Measurements from ENCODE around the gene DNAAF5. TPM values are rescaled to one million over a fixed set of nuclear protein-coding genes. Genes with fewer than 3 reads are reported as not detected.
A peak's percentile ranks its signal among the peaks of the same experiment; 100 is the strongest.

The DNAAF5 gene
- total and polyA plus RNA-seq, 9 donors: 14.3 to 28.4 (median 26.2) TPM

DNA sequence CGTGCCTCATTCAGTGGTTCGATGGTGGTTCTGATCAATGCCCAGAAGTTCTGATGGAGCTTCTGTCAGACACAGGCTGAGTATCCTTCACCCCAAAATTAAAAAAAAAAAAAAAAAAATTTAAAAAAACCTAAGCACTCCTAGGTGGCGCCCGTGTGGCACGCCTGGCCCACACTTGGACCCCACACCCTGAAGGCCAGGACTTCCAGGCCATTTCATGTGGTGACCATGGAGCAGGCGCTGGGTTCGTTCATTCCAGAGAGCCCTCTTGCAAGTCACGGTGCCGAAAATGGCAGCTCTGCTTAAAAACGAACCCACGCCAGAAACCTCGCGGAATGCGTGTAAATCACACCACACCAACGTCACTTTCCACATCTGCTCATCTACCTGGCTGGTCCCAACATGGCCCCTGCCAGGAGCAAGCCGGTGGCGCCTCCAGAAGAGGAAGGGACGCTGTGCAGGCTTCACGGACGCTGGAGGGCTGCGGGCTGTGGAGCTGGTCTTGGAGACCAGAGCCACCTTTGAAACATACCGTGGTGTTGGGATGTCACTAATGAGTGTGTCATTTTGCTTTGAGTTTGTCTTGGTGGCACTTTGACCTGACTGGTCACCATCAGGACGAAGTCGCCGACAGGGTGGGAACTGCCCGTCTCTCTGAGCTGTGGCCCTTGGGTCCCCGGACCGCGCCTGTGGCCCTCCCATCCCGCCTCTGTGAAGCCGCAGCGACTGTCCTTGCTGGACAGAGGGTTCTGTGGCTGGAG lies 46.5 kb downstream of the DNAAF5 start:
- Histone ChIP-seq H3K9me3 (replicated peaks; ENCODE audit: control insufficient read depth, low read depth, low read length) (no peaks in the 10 kb centered on the region), H3K4me3 (ENCODE audit: low read length) (no peak overlapping the region), H3K4me1 (ENCODE audit: control insufficient read depth, insufficient read depth, low read length) (peaks cover 54% of the 10 kb centered on the region), H3K27me3 (ENCODE audit: control insufficient read depth, insufficient read depth, low read length) (no peaks in the 10 kb centered on the region), H3K36me3 (ENCODE audit: control insufficient read depth, insufficient read depth, low read length) (peaks cover 44% of the 10 kb centered on the region), H3K27ac (ENCODE audit: low read length) (no peak overlapping the region)
- 93% methylated on average over 32 of the region's 32 CpGs for WGBS (ENCODE audit: insufficient coverage)
- no peak for DNase-seq

DNA sequence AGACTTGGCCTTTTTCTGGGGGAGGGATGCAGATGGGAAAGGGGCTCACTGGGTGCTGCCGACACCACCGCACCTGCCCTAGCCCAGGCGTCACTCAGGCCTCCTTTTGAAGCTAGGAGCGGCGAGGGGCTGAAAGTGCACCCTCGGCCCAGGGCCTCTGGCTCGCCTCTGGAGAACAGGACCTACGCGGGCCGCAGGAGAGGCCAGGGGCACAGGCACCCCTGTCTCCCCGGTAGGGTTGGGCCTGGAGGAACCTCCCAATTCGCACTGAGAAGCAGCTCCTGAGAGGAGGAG lies 47.1 kb downstream of the DNAAF5 start:
- Histone ChIP-seq H3K36me3 (ENCODE audit: control insufficient read depth, insufficient read depth, low read length) (peaks cover 46% of the 10 kb centered on the region), H3K4me1 (ENCODE audit: control insufficient read depth, insufficient read depth, low read length) (peaks cover 54% of the 10 kb centered on the region), H3K9me3 (replicated peaks; ENCODE audit: control insufficient read depth, low read depth, low read length) (no peaks in the 10 kb centered on the region), H3K27ac (ENCODE audit: low read length) (no peak overlapping the region), H3K4me3 (ENCODE audit: low read length) (no peak overlapping the region), H3K27me3 (ENCODE audit: control insufficient read depth, insufficient read depth, low read length) (no peaks in the 10 kb centered on the region)
- 97% methylated on average over 12 of the region's 12 CpGs for WGBS (ENCODE audit: insufficient coverage)
- DNase-seq: no peak

DNA sequence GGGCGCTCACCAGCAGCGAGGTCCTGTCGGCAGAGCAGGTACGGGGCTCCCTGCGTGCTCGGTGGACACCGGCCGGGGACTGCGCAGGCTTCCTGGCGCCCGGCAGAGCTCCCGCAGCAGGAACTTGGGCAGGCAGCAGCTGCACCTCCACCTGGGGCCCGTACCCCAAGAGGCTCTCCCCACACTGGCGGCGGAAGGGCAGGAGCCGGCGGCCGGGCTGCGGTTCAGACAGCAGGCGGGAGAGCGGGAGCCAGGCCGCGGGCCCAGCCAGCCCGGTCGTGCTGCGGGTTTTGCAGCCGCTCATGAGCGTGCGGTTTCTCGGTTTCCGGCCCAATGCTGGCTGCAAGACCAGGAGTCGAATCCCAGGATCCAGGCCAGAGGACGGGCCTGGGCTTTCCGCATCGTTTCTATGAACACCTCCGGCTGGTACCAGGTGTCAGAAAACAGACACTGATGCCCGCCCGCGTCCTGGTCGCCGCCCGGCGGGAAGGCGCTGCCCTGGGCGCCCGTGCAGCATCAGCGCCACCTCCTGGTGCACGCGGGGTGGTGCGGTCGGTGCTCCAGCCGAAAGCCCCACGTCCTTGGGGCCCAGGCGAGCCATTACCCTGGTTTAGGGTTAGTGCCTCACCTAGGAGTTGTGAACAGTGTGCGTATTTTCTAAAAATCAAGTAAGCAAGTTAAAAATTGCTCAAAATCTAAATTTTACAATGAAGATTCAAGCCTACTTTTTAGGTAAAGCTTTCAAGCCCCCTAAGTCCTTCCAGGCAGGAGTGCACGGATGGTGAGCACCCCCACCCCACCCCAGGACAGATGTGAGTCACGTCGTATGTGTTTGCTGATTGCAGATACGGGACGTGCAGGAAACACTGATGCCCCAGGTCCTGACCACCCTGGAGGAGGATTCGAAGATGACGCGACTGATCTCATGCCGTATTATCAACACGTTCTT lies 47.9 kb downstream of the DNAAF5 start:
- Histone ChIP-seq H3K4me3 (ENCODE audit: low read length) (no peak overlapping the region), H3K27ac (ENCODE audit: low read length) (no peak overlapping the region), H3K9me3 (replicated peaks; ENCODE audit: control insufficient read depth, low read depth, low read length) (no peaks in the 10 kb centered on the region), H3K4me1 (ENCODE audit: control insufficient read depth, insufficient read depth, low read length) (peaks cover 54% of the 10 kb centered on the region), H3K36me3 (ENCODE audit: control insufficient read depth, insufficient read depth, low read length) (peaks cover 49% of the 10 kb centered on the region), H3K27me3 (ENCODE audit: control insufficient read depth, insufficient read depth, low read length) (no peaks in the 10 kb centered on the region)
- peak; percentile 46 for DNase-seq
- WGBS (ENCODE audit: insufficient coverage): 47% methylated on average over 64 of the region's 65 CpGs

DNA sequence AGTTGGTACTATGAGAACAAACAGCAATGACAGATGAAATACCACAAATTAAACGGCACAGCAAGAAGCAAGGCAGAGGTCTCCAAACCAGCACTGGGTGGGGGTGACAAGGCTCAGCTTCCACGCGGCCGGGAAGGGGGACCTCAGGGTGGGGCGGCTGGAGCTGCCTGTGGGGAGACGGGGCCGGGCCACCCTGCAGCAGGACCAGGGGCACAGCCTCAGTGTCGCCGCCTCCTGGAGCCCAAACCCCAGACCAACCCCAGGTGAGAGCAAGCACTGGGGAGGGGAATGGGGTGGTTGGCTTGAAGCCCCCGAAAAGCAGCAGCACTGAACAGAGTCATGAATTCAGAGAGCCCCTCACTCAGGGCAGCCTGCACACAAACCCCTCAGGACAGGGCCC lies 49.9 kb downstream of the DNAAF5 start:
- Histone ChIP-seq H3K9me3 (replicated peaks; ENCODE audit: control insufficient read depth, low read depth, low read length) (no peaks in the 10 kb centered on the region), H3K4me3 (ENCODE audit: low read length) (no peak overlapping the region), H3K27ac (ENCODE audit: low read length) (no peak overlapping the region), H3K27me3 (ENCODE audit: control insufficient read depth, insufficient read depth, low read length) (no peaks in the 10 kb centered on the region), H3K36me3 (ENCODE audit: control insufficient read depth, insufficient read depth, low read length) (peaks cover 61% of the 10 kb centered on the region), H3K4me1 (ENCODE audit: control insufficient read depth, insufficient read depth, low read length) (peaks cover 57% of the 10 kb centered on the region)
- WGBS (ENCODE audit: insufficient coverage): 96% methylated on average over 7 of the region's 10 CpGs
- DNase-seq: no peak

DNA sequence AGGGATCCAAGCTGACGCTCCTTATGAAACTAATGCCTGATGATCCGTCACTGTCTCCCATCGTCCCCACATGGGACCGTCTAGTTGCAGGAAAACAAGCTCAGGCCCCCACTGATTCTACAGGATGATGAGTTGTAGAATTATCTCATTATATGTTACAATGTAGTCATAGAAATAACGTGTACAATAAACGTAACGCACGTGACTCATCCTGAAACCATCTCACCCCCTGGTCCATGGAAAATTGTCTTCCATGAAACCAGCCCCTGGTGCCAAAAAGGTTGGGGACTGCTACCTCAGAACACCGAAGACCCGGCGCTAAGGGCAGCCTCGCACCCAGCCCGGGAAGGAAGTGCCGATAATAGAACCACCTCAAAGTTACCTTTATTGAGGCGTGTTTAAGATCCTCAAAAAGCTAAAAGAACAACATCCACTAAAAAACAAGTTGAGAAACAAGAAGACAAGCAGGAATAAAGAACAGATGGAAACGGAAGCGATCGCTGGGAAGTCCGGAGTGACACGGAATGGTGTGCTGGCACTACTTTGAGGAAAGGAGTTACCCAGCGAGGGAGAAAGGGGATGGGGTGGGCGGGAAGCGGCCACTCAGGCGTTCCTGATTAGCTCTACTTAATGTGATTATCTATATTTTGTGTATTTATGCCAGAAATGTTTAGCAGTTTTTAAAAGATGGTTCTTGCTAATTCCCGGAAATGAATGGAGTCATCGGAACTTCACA lies 50.7 kb downstream of the DNAAF5 start:
- 78% methylated on average over 17 of the region's 26 CpGs for WGBS (ENCODE audit: insufficient coverage)
- H3K4me3 ChIP-seq (ENCODE audit: low read length): no peak overlapping the region
- peaks cover 57% of the 10 kb centered on the region for H3K4me1 ChIP-seq (ENCODE audit: control insufficient read depth, insufficient read depth, low read length)
- H3K27ac ChIP-seq (ENCODE audit: low read length): no peak overlapping the region
- H3K36me3 ChIP-seq (ENCODE audit: control insufficient read depth, insufficient read depth, low read length): peaks cover 65% of the 10 kb centered on the region
- peak; percentile 53 for DNase-seq
- no peaks in the 10 kb centered on the region for H3K27me3 ChIP-seq (ENCODE audit: control insufficient read depth, insufficient read depth, low read length)
- no peaks in the 10 kb centered on the region for H3K9me3 ChIP-seq (replicated peaks; ENCODE audit: control insufficient read depth, low read depth, low read length)

DNA sequence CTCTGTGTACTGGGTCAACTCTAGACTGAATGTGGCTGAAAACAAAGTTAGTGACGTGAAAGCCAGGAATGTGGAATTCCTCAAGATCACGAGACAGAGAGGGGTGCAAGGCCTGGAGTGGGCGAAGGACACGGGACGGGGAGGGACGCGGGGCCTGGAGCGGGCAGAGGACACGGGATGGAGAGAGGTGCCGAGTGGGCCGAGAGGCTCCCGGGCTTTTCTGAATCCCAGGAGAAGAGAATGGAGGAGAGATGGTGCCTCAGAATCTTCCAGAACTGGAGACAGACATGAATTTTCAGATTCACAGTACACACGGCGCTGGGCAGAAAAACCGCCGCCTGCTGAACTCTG lies 51.2 kb downstream of the DNAAF5 start:
- Histone ChIP-seq H3K27ac (ENCODE audit: low read length) (no peak overlapping the region), H3K27me3 (ENCODE audit: control insufficient read depth, insufficient read depth, low read length) (no peaks in the 10 kb centered on the region), H3K36me3 (ENCODE audit: control insufficient read depth, insufficient read depth, low read length) (peaks cover 67% of the 10 kb centered on the region), H3K4me3 (ENCODE audit: low read length) (no peak overlapping the region), H3K4me1 (ENCODE audit: control insufficient read depth, insufficient read depth, low read length) (peaks cover 56% of the 10 kb centered on the region), H3K9me3 (replicated peaks; ENCODE audit: control insufficient read depth, low read depth, low read length) (no peaks in the 10 kb centered on the region)
- WGBS (ENCODE audit: insufficient coverage): 89% methylated on average over 16 of the region's 16 CpGs
- no peak for DNase-seq

DNA sequence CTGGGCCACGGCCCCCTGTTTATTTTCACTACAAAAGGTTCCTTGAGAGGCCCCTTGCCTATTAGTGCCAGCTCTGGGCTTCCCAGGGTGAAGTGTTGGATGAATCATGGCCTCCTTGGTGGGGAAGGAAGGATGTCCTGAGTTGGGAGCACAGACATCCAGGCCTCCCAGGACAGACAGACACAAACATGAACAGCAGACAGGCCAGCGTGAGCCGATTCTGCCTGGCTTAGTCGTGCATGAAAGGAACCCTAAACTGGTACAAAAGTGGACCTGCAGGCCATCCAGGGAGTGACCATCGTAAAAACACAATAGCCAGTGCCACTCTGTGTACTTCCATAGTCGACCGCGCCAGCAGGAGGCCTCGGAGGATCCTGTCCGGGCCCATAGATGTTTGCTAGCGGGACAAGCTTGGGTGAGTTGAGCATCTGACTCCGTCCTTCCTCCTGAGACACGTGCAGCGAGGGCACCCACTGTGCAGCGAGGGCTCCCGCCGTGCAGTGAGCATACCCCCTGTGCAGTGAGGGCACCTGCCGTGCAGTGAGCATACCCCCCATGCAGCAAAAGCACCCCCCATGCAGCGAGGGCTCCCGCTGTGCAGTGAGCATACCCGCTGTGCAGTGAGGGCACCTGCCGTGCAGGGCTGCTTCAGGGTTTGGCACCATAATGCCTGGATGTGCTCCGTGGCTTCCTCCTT lies 51.9 kb downstream of the DNAAF5 start:
- no peak overlapping the region for H3K4me3 ChIP-seq (ENCODE audit: low read length)
- DNase-seq: no peak
- peaks cover 67% of the 10 kb centered on the region for H3K36me3 ChIP-seq (ENCODE audit: control insufficient read depth, insufficient read depth, low read length)
- H3K27ac ChIP-seq (ENCODE audit: low read length): peak overlapping the region; percentile 5
- 87% methylated on average over 22 of the region's 23 CpGs for WGBS (ENCODE audit: insufficient coverage)
- no peaks in the 10 kb centered on the region for H3K27me3 ChIP-seq (ENCODE audit: control insufficient read depth, insufficient read depth, low read length)
- H3K4me1 ChIP-seq (ENCODE audit: control insufficient read depth, insufficient read depth, low read length): peaks cover 56% of the 10 kb centered on the region
- no peaks in the 10 kb centered on the region for H3K9me3 ChIP-seq (replicated peaks; ENCODE audit: control insufficient read depth, low read depth, low read length)

DNA sequence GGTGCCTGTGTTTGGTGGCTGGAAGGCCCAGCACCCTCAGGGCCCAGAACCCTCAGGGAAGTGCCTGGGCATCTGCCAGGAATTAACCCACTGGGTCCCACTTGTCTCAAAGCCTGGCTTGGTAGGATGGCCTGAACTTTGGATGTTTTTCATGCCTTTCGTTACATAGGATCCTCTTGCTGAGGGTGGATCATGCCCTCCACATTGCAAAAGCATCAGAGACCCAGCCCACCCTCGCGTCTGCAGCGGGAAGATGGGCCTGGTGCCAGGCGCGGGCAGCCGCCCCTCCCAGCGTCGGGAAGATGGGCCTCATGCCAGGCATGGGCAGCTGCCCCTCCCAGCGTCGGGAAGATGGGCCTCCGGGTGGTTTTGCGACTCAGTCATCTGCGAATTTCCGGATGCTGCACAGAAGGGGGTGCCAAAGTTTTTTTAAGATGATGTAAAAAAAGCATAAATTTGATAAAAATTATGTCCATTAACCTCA lies 52.5 kb downstream of the DNAAF5 start:
- Histone ChIP-seq H3K27me3 (ENCODE audit: control insufficient read depth, insufficient read depth, low read length) (no peaks in the 10 kb centered on the region), H3K4me3 (ENCODE audit: low read length) (no peak overlapping the region), H3K36me3 (ENCODE audit: control insufficient read depth, insufficient read depth, low read length) (peaks cover 66% of the 10 kb centered on the region), H3K27ac (ENCODE audit: low read length) (peak overlapping the region; percentile 69), H3K4me1 (ENCODE audit: control insufficient read depth, insufficient read depth, low read length) (peaks cover 54% of the 10 kb centered on the region), H3K9me3 (replicated peaks; ENCODE audit: control insufficient read depth, low read depth, low read length) (no peaks in the 10 kb centered on the region)
- WGBS (ENCODE audit: insufficient coverage): 61% methylated on average over 8 of the region's 15 CpGs
- DNase-seq: peak; percentile 65

DNA sequence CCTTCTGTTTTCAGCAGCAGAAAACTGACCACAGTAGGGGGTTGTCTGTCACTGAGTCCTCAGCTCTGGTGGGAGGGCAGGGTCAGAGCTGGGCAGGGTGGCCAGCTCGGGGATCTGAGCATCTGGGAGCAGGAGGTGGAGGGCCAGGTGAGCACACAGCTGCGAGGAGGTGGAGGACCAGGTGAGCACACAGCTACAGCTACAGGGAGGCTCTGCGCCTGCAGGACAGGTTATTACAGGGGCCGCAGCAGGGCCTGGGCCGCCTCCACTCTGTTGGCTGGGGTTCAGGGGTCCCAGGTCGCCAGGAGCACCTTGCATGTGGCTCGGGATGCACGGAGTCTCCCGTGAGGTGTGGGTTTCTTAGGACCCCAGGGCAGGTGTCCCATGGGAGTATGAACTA lies 53.0 kb downstream of the DNAAF5 start:
- H3K4me3 ChIP-seq (ENCODE audit: low read length): no peak overlapping the region
- WGBS (ENCODE audit: insufficient coverage): 86% methylated on average over 5 of the region's 9 CpGs
- DNase-seq: no peak
- H3K27me3 ChIP-seq (ENCODE audit: control insufficient read depth, insufficient read depth, low read length): no peaks in the 10 kb centered on the region
- H3K27ac ChIP-seq (ENCODE audit: low read length): peak overlapping the region; percentile 69
- peaks cover 66% of the 10 kb centered on the region for H3K36me3 ChIP-seq (ENCODE audit: control insufficient read depth, insufficient read depth, low read length)
- no peaks in the 10 kb centered on the region for H3K9me3 ChIP-seq (replicated peaks; ENCODE audit: control insufficient read depth, low read depth, low read length)
- peaks cover 49% of the 10 kb centered on the region for H3K4me1 ChIP-seq (ENCODE audit: control insufficient read depth, insufficient read depth, low read length)
